PFSK-1 (cell line): Measurements from ENCODE around the gene FAM171A1.

Experiments used
- FOXP2 ChIP-seq: optimal IDR thresholded peaks from 2 replicates; pipeline ENCODE3; 2011; ENCODE audit warnings: borderline replicate concordance, control low read depth, inconsistent platforms; ENCODE audit not compliant: insufficient read depth; ENCODE audit errors: extremely low read length, extremely low read depth
- POLR2AphosphoS5 ChIP-seq: IDR thresholded peaks from 2 replicates; pipeline ENCODE4 v1.6.1; 2012; ENCODE audit warnings: low read depth, mild to moderate bottlenecking, control low read depth, low read length, moderate library complexity
- REST ChIP-seq, 2 experiments: IDR thresholded peaks; 2 replicates each; pipeline versions ENCODE4 v1.6.1 to v1.8.0; 2011 to 2012; ENCODE audit warnings: low read depth in 2 of 2, low read length in 2 of 2, control low read depth in 1 of 2, inconsistent platforms in 1 of 2, mild to moderate bottlenecking in 1 of 2, moderate library complexity in 1 of 2; ENCODE audit not compliant: insufficient read depth in 1 of 2
- SIN3A ChIP-seq: IDR thresholded peaks from 2 replicates; pipeline ENCODE4 v1.6.1; 2012; ENCODE audit warnings: mild to moderate bottlenecking, low read length, moderate library complexity, borderline replicate concordance; ENCODE audit not compliant: insufficient read depth
- TAF1 ChIP-seq: IDR thresholded peaks from 2 replicates; pipeline ENCODE4 v1.6.1; 2012; ENCODE audit warnings: low read length, control low read depth, borderline replicate concordance; ENCODE audit not compliant: insufficient read depth

FAM171A1 gene

GRCh38 chr10:15267496-15267895, 103.6 kb downstream of the FAM171A1 start:
- TF ChIP-seq SIN3A (no peak), FOXP2 (no peak), POLR2AphosphoS5 (no peak), REST (IDR thresholded peaks at IDR 0.05; ENCODE audit: insufficient read depth in 1 of 2, low read depth in 2 of 2, low read length in 2 of 2) (no peak), TAF1 (no peak)

GRCh38 chr10:15266117-15266516, 105.0 kb downstream of the FAM171A1 start:
- TF ChIP-seq FOXP2 (no peak), POLR2AphosphoS5 (no peak), REST (IDR thresholded peaks at IDR 0.05; ENCODE audit: insufficient read depth in 1 of 2, low read depth in 2 of 2, low read length in 2 of 2) (no peak), TAF1 (no peak), SIN3A (no peak)

- TF ChIP-seq FOXP2: no peak
- no peak for TF ChIP-seq TAF1
- TF ChIP-seq REST (IDR thresholded peaks at IDR 0.05; ENCODE audit: insufficient read depth in 1 of 2, low read depth in 2 of 2, low read length in 2 of 2): no peak
Measured at GRCh38 chr10:15265558-15265957, 105.5 kb downstream of the FAM171A1 start.

- TF ChIP-seq TAF1 (no peak), SIN3A (no peak), POLR2AphosphoS5 (no peak), REST (IDR thresholded peaks at IDR 0.05; ENCODE audit: insufficient read depth in 1 of 2, low read depth in 2 of 2, low read length in 2 of 2) (no peak), FOXP2 (no peak)
Measured at GRCh38 chr10:15265056-15265455, 106.0 kb downstream of the FAM171A1 start.

- no peak for TF ChIP-seq FOXP2
- TF ChIP-seq REST (IDR thresholded peaks at IDR 0.05; ENCODE audit: insufficient read depth in 1 of 2, low read depth in 2 of 2, low read length in 2 of 2): no peak
- no peak for TF ChIP-seq TAF1
- no peak for TF ChIP-seq SIN3A
Measured at GRCh38 chr10:15263657-15264323, 107.3 kb downstream of the FAM171A1 start.
